Astrocyte of the spinal cord (primary cell): ENCODE data around the gene PAK1.
"Not testable (repeated sequence)": the region's sequence is repeated elsewhere in the genome, so short reads cannot be mapped to it uniquely, and the experiment has no call there.

Experiments used
- DNase-seq: peaks from one replicate; pipeline ENCODE4 v3.0.0; 2011; ENCODE audit warnings: low read depth, low spot score
- H3K4me3 ChIP-seq: 2 replicates; pipeline ENCODE4 v1.5.1; 2011; ENCODE audit warnings: low read depth, mild to moderate bottlenecking, low read length, moderate library complexity
- in situ Hi-C: cut with HindIII; loops from 2 replicates; pipeline ENCODE4 v1.10.0; 2017; ENCODE audit warnings: low sequenced_read_pairs
- TF ChIP-seq, protein P1 (sequence below): IDR thresholded peaks from 2 replicates; pipeline ENCODE4 v1.5.1; 2012; ENCODE audit warnings: low read depth, mild to moderate bottlenecking, low read length, inconsistent platforms

PAK1 gene

DNA sequence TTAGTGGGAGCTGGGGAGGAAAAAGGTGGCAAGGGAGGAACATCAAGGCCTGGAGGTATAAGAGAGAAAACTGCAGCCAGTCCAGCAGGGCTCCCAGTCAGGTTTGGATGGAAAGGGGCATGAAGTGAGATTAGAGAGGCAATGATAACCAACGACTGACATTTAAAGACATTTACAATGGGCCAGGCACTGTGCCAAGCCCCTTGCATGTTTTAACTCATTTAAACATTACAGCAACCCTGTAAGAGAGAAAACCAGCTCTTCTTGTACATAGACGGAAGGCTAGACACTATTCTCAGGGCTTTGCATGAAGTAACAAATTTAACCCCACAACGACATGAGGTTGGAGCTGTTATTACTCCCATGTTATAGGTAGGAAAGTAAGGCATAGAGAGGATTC is 32.1 kb upstream of the PAK1 start:
- TF ChIP-seq, protein P1, sequence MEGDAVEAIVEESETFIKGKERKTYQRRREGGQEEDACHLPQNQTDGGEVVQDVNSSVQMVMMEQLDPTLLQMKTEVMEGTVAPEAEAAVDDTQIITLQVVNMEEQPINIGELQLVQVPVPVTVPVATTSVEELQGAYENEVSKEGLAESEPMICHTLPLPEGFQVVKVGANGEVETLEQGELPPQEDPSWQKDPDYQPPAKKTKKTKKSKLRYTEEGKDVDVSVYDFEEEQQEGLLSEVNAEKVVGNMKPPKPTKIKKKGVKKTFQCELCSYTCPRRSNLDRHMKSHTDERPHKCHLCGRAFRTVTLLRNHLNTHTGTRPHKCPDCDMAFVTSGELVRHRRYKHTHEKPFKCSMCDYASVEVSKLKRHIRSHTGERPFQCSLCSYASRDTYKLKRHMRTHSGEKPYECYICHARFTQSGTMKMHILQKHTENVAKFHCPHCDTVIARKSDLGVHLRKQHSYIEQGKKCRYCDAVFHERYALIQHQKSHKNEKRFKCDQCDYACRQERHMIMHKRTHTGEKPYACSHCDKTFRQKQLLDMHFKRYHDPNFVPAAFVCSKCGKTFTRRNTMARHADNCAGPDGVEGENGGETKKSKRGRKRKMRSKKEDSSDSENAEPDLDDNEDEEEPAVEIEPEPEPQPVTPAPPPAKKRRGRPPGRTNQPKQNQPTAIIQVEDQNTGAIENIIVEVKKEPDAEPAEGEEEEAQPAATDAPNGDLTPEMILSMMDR = no peak
- in situ Hi-C loops = no loop called here
- no peak overlapping the region for H3K4me3 ChIP-seq
- DNase-seq = no peak

DNA sequence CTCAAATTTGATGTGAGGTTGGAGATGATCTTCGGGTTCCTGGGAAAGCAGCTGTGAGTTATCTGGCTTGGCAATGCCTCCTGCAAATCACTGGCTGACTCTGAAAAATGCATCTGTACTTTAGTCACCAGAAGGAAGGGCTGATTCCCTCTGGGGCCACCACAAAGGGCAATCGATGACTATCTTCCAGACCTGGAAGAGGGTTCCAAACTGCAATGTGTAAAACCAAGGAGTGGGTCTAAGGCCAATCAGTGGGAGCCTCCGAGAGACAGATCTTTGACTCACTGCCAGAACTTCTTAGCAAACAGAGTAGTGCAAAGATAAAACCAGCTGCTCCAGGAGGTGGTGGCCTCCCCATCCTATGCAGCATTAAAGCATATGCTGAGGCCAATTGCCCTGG is 29.1 kb upstream of the PAK1 start:
- H3K4me3 ChIP-seq = no peak overlapping the region
- DNase-seq = no peak
- TF ChIP-seq, protein P1 = no peak
- in situ Hi-C loops = no loop called here

DNA sequence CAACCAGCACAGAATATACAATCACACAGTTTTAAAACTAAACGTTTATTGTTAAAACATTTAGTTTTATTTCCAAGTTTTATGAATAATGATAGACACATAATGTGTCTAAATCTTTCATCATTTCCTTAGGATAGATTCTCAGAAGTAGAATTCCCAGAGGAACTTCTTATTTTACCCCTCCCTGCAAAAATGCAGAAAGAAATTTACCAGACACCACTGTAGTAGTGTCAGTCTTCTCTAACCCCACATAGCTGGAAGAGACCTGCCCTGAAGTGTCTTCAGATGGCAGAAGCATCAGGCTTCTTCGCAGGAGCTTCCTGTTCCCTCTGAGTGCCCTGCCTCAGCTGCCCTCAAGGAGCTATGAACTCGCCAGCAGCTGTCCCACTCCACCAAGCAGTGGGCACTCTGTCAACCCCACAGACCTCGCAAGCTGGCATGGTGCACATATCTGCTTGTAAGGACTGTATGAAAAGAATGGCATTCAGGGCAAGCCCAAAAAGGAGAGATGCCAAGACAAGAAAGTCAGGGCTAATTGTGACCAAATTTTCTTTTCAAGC is 28.5 kb upstream of the PAK1 start:
- in situ Hi-C loops = no loop called here
- TF ChIP-seq, protein P1 = no peak
- no peak overlapping the region for H3K4me3 ChIP-seq
- no peak for DNase-seq

DNA sequence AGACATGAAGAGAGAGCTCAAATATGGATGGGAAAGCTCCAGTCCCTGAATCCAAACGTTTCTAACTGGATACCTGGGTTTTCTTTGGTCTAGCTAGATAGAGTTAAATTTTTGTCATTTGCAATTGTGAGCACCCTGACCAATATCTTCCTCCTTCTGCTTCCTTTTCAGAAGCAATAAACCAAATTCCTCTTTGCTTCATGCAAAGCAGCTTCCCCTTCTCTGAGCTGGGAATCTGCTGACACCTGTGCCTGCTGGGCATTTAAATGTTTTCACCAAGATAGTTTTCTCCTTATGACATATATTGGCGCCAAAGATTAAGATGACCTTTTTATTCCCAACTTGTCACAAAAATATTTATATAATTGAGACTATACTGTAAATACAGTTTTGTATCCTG is 27.9 kb upstream of the PAK1 start:
- in situ Hi-C loops = no loop called here
- DNase-seq = no peak
- no peak overlapping the region for H3K4me3 ChIP-seq
- TF ChIP-seq, protein P1 = no peak

DNA sequence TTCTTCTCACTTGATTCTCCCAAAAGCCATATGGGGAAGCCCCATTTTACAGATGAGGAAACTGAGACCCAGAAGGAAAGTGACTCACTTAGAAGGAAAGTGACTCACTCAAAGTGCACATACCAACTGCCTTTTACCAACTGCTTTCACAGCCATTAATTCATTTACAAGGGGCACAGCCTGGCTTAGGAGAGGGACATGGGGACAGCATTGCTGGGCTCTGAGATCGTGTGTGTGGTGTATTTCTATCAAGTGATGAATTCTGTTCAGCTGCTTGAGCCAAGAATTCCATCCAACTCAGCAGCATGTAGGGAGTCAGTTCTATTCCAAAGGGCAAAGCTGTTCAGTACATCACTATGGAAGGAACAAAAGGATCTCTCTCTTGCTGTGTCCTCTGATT is 23.5 kb upstream of the PAK1 start:
- TF ChIP-seq, protein P1 = no peak
- no peak overlapping the region for H3K4me3 ChIP-seq
- DNase-seq = no peak
- in situ Hi-C loops = no loop called here

DNA sequence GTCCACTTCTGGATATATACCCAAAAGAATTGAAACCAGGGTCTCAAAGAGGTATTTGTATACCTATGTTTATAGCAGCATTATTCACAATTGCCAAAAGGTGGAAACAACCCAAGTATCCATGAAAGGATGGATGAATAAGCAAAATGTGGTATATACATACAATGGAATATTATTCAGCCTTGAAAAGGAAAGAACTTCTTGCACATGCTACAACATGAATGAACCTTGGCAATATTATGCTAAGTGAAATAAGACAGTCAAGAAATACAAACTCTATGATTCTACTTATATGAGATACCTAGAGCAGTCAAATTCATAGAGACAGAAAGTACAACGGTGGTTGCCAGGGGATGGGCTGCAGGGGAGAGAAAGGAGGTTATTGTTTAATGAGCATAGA is 21.6 kb upstream of the PAK1 start:
- DNase-seq = no peak
- TF ChIP-seq, protein P1 = no peak
- H3K4me3 ChIP-seq = no peak overlapping the region
- in situ Hi-C loops = no loop called here

DNA sequence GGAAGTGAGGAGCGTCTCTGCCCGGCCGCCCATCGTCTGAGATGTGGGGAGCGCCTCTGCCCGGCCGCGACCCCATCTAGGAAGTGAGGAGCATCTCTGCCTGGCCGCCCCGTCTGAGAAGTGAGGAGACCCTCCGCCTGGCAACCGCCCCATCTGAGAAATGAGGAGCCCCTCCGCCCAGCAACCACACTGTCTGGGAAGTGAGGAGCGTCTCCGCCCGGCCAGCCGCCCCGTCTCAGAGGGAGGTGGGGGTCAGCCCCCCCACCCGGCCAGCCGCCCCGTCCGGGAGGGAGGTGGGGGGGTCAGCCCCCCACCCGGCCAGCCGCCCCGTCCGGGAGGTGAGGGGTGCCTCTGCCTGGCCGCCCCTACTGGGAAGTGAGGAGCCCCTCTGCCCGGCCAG is 16.1 kb upstream of the PAK1 start:
- H3K4me3 ChIP-seq, DNase-seq, in situ Hi-C loops: not testable (repeated sequence)
